GM21360 (cell line): Measurements from ENCODE around the gene FOLR2.
"Not testable (repeated sequence)": the region's sequence is repeated elsewhere in the genome, so short reads cannot be mapped to it uniquely, and the experiment has no call there.

Source experiments
- ATAC-seq: cut with Tn5 transposase; IDR thresholded peaks from one replicate; pipeline ENCODE4 v1.9.1; 2021; ENCODE audit warnings: mild to moderate bottlenecking, moderate library complexity; ENCODE audit not compliant: unreplicated experiment

FOLR2 gene

DNA sequence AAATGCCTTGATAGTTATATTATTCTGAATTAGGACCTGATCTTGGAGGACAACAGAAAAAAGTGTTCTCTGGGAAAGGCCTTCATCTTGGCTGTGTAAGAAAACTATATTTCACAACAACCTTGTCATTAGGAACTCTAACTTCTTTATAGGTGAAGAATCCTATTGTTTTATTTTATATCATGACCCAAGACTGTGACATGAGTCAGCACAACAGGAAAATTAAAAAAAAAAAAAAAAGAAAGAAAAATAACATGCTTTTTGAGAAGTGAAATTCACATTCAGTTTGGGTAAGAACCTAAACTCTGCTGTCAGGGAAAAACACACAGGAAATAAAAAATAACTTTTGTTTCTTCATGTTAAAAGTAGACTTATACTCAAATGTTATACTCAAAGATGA is 11.7 kb upstream of the FOLR2 start:
- no peak for ATAC-seq

DNA sequence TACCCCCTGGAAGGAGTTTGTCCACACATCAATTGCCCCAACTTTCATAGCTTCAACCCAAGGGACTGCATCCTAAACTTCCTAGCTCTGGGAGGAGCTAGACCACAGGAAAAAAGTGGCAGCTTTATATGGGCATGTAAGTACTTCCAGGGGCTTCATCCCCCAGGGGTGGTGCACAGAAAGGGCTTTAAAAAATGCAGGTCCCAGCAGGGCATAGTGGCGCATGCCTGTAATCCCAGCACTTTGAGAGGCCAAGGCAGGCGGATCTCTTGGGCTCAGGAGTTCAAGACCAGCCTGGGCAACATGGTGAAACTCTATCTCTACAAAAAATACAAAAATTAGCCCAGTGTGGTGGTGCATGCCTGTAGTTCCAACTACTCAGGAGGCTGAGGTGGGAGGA is 9.8 kb upstream of the FOLR2 start:
- ATAC-seq = not testable (repeated sequence)

DNA sequence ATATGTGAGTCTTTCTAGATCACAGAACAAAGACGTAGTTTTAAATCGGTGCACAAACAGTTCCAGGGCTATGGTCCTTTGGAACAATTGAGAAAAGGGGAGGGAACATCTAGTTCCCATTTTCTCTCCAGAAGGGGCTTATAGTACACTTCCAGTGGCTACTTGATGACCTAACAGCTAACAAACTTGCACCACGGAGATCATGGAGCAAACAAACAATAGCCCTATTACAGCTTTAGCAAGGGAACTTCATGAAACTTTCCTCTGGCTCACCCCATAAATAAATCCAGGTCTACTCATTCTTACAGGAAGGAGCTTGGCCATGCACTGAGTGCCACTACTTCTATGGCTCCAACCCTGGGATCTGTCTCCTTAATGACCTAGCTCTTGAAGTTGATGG is 8.3 kb upstream of the FOLR2 start:
- ATAC-seq = no peak

DNA sequence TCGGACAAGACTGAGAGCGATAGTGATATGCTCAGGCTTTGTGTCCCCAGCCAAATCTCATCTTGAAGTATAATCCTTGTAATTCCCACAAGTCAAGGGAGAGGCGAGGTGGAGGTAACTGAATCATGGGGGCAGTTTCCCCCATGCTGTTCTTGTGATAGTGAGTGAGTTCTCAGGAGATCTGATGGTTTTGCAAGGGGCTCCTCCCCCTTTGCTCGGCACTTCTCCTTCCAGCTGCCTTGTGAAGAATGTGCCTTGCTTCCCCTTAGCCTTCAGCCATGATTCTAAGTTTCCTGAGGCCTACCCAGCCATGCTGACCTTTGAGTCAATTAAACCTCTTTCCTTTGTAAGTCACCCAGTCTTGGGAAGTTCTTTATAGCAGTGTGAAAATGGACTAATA is 7.5 kb upstream of the FOLR2 start:
- no peak for ATAC-seq

DNA sequence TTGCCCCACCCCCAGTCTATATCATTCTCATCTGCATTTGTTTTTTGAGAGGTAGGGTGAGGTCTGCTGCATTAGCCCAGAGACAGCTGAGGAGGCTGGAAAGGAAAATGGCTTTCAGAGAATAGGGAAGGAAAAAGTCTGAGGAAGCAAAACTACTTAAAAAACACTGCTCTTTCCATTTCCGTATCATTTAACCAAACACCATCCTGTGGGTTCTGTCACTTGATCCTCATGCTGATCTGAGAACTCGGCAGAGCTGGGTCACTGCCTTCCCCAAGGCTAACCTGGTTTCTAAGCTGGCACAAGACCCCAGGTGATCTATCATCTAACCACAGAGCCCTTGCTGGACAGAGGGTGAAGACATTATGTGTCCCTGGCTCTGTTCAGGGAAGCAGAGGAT is 1.2 kb downstream of the FOLR2 start:
- no peak for ATAC-seq

DNA sequence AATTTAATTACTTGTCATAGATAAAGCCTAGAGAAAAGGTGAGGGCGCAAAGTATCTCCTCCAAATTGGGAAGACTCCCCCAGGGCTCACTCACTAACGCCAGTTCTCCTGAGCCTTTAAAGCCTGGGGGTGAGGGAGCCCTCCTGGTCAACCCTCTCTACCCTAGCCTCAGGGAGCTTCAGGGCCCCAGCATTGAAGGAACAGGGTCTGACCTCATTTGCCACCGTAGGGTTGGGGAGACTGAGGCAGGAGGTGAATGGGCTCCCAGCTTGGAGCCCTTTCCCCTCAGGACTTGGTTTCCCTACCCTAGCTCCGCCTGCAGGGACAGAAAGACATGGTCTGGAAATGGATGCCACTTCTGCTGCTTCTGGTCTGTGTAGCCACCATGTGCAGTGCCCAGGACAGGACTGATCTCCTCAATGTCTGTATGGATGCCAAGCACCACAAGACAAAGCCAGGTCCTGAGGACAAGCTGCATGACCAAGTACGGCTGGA is 1.7 kb downstream of the FOLR2 start:
- no peak for ATAC-seq

DNA sequence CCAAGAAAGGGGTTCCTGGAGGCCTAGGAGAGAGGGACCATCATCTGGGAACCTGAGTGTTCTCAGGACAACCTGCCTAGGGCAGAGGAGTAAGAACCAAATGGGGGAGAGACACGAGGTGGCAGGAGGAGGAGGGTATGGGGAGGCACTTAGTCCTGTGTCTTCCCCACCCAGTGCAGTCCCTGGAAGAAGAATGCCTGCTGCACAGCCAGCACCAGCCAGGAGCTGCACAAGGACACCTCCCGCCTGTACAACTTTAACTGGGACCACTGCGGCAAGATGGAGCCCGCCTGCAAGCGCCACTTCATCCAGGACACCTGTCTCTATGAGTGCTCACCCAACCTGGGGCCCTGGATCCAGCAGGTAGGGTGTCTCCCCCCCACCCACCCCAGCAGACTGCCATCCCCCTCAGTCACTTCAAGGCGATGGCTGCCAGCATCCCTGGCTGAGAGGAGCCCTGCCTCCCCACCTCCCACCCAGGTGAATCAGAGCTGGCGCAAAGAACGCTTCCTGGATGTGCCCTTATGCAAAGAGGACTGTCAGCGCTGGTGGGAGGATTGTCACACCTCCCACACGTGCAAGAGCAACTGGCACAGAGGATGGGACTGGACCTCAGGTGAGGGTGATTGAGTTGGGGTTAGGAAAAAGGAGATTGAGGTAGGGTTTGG is 4.2 kb downstream of the FOLR2 start:
- no peak for ATAC-seq

DNA sequence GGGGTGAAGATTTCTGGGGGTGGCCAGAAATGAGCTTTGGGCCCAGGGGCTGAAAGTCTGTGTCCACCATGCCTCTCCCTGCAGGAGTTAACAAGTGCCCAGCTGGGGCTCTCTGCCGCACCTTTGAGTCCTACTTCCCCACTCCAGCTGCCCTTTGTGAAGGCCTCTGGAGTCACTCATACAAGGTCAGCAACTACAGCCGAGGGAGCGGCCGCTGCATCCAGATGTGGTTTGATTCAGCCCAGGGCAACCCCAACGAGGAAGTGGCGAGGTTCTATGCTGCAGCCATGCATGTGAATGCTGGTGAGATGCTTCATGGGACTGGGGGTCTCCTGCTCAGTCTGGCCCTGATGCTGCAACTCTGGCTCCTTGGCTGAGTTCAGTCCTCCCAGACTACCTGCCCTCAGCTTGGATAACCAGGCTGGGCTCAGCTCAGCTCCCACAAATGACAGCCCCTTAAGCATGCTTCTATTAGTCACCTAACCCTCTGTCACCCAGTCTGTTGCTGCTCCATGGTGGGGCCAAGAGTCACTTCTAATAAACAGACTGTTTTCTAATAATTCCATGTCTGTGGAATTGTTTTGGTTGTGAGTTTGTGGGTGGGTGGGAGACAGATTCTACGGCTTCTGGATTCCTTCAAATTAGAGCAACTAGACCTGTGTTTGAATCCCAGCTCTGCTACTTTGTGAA is 4.9 kb downstream of the FOLR2 start:
- ATAC-seq = no peak

DNA sequence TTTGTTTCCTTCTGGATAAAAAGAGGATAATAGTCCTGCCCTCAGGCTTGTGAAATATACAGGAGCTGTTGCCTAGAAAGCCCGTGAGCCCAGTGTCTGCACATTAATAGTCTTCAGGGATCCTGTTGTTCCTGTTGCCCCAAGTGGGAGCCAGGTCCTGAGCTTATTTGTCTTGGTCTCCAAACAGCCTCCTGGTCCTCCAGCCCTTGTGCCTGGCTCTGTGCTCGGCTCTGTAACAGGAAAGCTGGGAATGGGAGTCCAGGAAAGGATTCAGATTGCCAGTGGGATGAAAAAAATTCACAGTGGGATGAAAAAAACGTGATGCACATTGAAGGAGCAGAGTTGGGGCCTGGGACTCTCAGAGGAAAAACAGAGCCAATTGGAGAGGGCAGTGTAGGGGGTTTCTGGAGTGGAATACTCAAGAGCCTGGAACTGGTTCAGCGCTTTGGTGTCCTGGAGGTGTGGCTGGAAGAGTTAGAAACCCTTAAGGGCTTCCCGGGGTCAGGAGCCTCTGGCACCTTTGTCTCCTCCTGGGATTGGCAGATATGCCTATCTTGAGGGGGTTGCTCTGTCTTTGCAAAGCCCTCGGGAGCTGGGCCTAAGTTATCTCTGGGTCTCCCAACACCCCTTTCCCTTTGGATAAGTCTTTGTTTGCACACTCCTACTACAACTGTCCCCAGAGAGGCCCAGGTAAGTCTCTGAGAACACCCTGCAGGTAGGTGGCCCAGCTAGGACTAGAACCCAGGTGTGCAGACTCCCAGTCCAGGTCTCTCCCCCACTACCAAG is 5.7 kb downstream of the FOLR2 start:
- ATAC-seq = no peak

DNA sequence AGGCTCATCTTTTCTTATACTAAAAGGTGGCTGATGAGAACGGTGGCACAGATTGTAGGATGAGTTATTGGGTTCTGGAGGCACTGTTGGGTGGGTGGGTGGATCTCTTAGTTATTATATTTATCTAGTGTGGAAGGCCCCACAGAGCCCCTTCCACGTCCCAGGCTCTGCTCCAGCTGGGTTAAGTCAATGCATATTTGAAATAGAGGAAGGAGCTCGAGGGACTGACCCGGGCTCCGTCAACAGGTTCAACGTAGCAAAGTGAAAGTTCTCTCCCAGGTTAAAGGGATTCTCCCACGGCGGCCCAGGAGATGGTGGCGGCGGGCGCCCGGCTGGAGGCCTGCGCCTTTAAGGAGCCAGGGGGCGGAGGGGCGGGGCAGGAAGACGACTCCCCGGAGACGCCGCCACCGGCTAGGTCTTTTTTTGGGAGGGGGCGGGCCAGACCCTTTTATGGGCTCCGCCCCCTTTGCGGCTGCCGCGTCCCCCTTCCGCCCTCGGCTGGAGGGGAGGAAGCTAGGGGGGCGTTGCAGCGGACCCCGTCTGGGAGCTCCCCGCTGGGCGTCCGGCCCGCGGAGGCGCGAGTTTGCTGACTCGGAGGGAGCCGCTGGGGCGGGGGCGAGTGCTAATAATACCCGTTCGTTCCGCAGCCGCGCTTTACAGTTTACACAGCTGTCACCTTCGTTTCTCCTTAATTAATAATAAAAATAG is 6.5 kb downstream of the FOLR2 start:
- ATAC-seq = peak; percentile 64

DNA sequence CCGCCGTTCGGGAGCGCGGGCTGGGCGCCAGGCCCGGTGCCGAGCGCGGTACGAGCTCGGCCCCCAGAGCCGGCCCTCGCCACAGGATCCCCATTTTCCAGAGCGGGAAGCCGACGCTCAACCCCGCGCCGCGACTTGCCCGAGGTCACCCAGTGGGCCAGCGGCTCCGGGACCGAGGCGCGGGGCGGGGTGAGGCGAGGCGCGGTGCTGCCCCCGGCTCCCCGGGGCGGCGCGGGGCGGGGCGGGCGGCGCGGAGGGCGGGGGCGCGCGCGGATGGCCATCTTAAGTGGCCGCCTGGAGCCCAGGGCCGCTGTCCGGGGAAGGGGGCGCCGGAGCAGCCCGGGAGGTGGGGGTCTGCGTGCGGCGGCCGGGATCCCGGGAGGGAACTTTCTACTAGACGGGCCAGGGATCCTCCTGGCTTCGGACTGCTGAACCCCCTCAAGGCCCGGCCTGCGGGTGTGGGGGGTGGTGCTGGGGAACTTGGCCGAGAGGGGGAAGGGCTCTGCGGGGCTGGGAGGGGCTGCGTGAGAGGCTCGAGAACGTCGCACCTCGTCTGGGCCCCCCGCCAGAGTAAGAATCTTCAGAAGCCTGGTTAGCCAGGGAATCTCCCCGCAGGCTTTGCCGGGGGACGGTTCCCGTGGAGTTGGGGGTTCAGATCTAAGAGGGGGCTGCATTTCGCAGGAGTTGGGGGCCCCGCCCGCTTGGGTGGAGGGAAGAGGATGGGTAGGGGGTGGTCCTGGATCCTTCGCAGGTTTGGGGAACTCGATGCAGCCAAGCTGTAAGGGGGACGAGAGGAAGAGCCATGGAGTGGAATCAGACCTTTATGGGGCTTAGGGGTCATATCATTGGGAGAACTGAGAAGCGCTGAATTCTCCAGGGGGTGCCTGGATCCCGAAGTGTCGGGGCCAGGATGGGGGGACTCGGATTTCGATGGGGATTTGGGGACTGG is 7.3 kb downstream of the FOLR2 start:
- ATAC-seq = peak; percentile 42

DNA sequence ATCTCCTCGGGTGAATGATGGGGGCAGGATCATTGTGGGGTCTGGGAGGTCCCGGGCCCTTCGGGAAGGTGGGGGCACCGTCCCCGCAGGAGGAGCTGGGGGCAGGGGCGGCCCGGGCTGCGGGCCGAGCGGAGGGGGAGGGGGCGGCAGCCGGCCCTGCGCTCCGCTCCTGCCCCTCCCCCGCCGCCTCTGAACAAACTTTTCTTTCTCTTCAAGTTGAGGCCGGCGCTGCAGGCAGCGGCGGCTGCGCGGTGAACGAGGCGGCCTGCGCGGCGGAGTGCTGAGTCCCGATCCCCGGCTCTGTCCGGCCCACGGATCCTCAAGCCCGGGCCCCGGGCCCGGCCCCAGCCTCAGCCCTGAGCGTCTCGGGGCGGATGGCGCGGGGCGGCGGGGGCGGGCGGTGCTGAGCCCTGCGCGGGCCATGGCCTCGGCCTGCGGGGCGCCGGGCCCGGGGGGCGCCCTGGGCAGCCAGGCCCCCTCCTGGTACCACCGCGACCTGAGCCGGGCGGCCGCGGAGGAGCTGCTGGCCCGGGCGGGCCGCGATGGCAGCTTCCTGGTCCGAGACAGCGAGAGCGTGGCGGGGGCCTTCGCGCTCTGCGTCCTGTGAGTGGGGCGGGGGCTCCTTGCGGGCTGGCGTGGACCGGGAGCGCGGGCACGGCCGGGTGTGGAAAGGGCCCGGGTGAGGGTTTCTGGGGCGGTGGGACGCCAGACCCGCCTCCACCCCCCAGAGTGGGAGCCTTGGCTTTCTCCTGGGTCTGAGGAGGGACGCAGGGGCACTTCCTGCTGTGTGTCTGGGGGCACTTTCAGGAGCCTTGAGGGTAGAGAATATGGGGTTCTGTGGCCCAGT is 8.2 kb downstream of the FOLR2 start, which contains the start of gene INPPL1:
TSS of gene INPPL1 (plus strand) at position 204 of the 847 bp plus-strand sequence. CDS start at position 422, 218 bp downstream.
- ATAC-seq = no peak

DNA sequence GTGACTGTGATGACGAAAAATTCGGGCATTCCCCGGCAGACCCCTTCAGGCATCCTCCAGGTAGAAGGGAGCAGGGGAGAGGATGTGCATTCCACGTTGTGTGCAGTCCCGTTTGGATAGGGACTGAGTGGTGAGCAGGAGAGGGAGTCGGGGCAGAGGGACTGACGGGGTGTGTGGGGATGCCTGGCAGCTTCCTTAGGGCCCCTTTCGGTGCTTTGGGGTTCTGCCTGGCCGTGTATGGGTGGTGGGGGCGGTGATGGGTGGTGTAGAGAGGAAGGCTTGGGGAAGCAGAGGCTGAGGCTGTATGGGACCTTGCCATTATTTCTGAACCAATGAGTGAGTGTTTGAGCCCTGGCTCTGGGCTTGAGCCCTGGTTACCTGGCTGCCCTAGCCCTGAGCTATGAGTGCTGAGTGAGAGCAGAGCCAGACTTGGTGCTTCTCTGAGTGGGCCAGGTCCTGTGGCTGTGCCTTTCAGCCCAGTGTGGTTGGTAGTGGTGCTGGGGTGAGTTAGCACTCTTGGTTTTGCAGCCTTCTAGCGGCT is 8.9 kb downstream of the FOLR2 start:
- no peak for ATAC-seq

DNA sequence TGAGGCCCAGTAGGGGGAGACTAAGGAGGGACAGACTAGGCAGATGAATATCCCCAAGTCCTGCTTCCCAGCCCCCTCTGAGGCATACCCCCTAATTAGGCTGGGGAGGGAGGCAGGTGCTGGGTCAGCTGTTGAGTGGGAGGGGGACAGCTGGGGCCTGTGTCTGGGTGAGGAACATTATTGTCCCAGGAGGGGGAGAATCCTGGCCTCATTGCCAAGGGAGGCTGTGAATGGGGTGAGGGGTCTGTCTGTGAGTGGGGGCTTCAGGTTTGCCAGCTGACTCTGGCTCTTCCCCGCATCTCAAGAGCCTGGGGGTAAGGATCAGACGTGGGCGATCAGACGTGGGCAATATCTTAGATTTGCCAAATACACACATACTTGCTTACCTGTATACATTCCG is 10.1 kb downstream of the FOLR2 start:
- no peak for ATAC-seq

DNA sequence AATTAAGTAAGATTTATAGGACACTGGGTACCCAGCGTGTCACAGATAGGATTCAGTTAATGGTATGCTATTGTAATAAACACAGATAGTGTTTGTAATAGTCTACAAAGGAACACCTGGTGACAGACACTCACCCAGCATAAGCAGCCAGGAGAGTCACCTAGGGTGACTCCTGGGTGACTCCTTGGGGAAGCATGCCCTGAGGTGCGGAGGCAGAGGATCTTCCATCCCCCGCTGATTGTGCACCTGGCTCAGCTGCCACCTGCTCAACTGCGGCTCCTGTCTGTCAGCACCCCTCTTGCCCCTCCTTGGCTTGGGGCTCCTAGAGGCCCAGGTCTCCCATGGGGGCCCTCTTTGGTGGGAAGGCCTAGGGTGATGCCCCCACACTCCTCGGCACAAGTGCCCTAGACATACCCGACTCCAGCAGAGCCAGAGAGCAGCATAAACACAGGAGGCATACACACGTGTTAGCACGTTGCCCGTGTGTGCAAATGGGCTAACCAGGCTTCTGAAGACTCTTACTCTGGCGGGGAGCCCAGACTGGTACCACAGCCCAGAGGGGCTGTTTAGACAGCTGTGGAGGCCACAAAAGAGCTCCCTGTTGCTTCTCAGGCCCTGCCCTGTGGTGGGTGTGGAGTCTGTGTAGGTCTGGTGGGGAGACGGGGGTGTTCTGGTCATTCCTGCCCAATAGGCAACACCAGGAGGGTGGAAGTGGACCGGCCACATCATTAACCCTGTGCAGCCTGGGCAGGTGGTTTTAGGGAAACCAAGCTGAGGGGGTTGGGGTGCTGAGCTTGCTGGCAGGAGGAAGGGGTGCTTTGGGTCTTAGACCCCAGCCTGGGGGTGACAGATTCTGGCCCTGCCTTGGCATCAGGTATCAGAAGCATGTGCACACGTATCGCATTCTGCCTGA is 11.0 kb downstream of the FOLR2 start:
- ATAC-seq = no peak

DNA sequence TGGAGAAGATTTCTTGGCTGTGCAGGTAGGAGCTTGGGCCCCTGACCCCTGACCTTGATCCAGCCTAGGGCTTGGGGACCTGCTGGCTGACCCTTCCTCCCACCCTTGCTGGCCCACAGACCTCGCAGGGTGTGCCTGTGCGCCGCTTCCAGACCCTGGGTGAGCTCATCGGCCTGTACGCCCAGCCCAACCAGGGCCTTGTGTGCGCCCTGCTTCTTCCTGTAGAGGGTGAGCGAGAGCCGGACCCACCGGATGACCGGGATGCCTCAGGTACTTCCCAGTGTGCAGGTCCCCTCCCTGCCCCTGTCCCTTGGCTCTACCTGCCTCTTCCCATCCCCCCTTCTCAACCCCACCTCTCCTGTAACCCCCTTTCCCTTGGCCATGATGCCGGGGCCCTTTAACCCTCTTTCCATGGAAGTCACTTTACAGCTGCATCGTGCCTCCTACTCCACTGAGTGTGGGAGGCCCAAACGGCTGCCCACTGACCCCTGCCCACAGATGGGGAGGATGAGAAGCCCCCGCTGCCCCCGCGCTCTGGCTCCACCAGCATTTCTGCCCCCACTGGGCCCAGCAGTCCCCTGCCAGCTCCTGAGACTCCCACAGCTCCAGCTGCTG is 11.7 kb downstream of the FOLR2 start:
- no peak for ATAC-seq

DNA sequence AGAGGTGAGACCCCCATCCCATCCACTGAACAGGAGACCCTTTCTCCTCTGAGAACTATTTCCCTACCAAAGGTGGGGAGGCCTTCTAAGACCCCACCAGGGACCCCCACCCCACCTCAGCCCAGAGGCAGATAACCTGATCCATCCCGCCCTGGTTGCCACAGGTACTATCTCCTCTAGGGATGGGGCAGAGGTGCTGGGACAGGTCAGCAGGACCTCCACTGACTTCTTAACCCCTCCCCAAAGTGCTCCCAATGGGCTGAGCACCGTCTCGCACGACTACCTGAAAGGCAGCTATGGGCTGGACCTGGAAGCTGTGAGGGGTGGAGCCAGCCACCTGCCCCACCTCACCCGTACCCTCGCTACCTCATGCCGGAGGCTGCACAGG is 12.2 kb downstream of the FOLR2 start:
- no peak for ATAC-seq
